Measurements from ENCODE around the gene ZNF157.
"Not testable (repeated sequence)": the region's sequence is repeated elsewhere in the genome, so short reads cannot be mapped to it uniquely, and the experiment has no call there.

The ZNF157 gene

DNA sequence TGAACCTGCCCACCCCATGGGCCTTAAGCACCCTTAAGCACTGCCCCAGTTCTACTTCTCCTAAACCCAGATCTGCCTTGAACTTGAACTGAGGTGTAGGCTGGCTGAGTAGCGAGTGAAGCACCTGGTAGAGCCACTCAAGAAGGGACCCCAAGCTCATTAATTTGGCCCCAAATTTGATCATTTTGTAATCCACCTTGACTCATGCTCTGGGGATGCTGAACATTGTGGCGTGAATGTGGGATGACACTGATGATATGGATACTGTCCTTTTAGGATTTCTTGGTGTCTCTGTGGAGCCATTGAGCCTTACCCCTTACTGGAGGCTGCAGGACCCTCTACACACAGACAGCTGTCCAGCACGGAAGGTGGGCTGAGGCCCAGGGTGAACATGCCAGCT lies at the start of gene ZNF157:
TSS of gene ZNF157 (plus strand) at position 301 of the 400 bp plus-strand sequence. CDS start at position 392, 91 bp downstream.
- TF ChIP-seq, protein P1, sequence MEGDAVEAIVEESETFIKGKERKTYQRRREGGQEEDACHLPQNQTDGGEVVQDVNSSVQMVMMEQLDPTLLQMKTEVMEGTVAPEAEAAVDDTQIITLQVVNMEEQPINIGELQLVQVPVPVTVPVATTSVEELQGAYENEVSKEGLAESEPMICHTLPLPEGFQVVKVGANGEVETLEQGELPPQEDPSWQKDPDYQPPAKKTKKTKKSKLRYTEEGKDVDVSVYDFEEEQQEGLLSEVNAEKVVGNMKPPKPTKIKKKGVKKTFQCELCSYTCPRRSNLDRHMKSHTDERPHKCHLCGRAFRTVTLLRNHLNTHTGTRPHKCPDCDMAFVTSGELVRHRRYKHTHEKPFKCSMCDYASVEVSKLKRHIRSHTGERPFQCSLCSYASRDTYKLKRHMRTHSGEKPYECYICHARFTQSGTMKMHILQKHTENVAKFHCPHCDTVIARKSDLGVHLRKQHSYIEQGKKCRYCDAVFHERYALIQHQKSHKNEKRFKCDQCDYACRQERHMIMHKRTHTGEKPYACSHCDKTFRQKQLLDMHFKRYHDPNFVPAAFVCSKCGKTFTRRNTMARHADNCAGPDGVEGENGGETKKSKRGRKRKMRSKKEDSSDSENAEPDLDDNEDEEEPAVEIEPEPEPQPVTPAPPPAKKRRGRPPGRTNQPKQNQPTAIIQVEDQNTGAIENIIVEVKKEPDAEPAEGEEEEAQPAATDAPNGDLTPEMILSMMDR (IDR thresholded peaks at IDR 0.05; ENCODE audit: low read depth, low read length), result no peak
- H3K4me3 ChIP-seq (ENCODE audit: low read depth, low read length), result no peak within 1 kb of the TSS

DNA sequence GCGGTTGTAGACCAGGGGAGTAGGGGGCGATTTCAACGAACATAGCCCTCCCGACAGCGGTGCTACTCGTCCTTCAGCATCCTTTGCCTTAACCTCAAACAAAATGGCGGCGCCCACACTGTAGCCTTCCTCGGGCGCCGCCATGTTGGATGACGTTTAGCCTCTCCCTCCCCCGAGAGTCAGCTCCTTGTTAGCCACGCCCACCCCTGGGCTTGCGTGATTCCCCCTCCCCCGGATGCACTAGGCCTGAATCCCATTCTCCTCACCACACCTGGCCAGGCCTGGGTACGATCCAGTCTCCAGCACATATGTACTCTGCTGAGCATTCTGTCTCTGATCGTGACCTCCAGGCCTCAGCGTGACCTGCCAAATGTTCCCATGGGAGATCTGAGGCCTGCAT lies 49.0 kb upstream of the ZNF157 start:
- TF ChIP-seq, protein P1 (IDR thresholded peaks at IDR 0.05; ENCODE audit: low read depth, low read length), result no peak
- no peak overlapping the region for H3K4me3 ChIP-seq (ENCODE audit: low read depth, low read length)

DNA sequence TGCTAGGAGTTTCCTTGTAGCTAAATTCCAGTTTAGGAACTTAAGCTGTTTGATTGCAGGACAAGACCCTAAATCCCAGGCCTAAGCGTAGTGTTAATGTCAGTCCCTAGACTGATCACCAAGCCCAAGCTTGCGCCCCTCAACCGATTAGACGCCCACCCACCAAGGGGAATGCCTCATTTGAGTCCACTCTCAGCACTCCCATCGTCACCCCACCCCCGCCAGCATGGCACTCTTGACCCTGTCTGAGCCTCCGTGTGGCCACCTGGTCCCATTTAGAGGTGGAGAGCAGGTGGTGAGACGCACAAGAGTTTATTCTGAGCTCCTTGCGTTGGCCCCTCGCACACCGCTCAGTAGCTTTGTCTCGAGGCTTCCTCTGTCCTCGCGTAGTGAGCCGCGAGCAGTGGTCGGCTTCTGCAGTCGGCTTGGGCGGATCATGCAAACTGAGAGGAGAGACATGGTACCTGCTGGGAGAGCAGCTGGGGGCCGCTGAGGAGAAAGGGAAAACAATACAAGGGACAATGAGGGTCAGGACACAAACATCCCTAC lies 48.5 kb upstream of the ZNF157 start:
- no peak overlapping the region for H3K4me3 ChIP-seq (ENCODE audit: low read depth, low read length)
- TF ChIP-seq, protein P1 (IDR thresholded peaks at IDR 0.05; ENCODE audit: low read depth, low read length), result no peak

DNA sequence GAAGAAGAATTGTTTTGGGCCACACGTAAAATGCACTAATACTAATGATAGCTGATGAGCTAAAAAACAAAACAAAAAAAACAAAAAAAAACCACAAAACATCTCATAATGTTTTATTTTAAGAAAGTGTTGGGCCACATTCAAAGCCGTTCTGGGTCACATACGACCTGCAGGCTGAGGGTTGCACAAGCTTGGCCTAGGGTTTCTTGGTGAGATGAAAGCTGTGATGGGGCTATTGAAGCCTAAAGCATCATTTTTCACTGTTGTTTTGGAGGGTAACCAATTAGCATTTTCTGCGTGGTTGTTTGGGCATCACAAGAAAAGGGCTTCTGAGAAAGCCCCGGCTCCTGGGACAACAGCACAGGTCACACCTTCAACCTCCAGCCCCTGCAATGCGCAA lies 42.5 kb upstream of the ZNF157 start:
- no peak overlapping the region for H3K4me3 ChIP-seq (ENCODE audit: low read depth, low read length)
- TF ChIP-seq, protein P1 (IDR thresholded peaks at IDR 0.05; ENCODE audit: low read depth, low read length), result no peak

DNA sequence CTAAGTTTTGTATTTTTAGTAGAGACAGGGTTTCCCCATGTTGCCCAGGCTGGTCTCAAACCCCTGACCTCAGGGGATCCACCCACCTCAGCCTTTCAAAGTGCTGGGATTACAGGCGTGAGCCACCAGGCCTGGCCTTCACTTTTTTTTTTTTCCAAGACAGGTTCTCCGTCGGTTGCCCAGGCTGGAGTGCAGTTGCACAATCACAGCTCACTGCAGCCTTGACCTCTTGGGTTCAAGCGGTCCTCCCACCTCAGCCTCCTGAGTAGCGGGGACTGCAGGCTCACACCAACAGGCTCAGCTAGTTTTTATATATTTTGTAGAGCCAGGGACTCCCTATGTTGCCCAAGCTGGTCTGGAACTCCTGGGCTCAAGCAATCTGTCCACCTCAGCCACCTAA lies 37.6 kb upstream of the ZNF157 start:
- not testable (repeated sequence) for H3K4me3 ChIP-seq (ENCODE audit: low read depth, low read length)

DNA sequence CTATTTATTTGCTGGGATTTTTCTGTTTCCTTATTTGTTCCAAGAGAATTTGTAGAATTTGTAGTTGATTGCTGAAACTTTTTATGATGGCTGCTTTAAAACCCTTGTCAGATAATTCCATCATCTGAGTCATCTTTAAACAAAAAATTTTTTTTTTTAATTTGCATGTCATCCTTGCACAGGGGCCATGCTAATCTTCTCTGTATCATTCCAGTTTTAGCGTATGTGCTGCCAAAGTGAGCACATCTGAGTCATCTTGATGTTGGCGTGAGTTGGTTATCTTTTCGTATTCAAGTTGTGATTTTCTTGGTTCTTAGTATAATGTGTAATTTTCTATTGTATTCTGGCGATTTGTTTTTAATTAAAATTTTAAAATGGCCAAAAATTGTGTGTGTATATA lies 18.7 kb upstream of the ZNF157 start:
- H3K4me3 ChIP-seq (ENCODE audit: low read depth, low read length), result no peak overlapping the region
- TF ChIP-seq, protein P1 (IDR thresholded peaks at IDR 0.05; ENCODE audit: low read depth, low read length), result no peak

DNA sequence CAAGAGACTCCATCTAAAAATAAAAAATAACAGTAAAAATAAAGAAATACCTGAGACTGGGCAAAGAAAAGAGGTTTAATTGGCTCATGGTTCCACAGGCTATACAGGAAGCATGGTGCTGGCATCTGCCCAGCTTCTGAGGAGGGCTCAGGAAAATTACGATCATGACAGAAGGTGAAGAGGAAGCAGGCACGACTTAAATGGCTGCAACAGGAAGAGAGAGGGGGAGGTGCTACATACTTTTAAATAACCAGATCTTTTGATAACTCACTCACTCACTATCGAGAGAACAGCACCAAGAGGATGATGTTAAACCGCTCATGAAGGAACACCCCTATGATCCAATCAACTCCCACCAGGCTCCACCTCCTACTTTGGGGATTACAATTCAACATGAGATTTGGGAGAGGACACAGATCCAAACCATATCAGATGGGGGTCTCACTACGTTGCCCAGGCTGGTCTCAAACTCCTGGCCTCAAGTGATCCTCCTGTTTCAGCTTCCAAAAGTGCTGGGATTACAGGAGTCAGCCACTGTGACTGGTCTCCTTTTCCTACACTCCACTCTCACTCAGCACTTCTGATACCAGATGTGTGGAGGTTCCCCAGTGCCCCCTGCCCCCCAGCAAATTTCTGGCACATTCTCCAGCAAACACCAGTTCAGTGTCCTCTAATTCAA lies 11.9 kb upstream of the ZNF157 start:
- TF ChIP-seq, protein P1 (IDR thresholded peaks at IDR 0.05; ENCODE audit: low read depth, low read length), result no peak

More for the DNA sequence above, 11.9 kb upstream of the ZNF157 start:
- H3K4me3 ChIP-seq (ENCODE audit: low read depth, low read length), result no peak overlapping the region

Data from WI38 (cell line).